Measurements from ENCODE around the gene COA4.

Gene COA4

DNA sequence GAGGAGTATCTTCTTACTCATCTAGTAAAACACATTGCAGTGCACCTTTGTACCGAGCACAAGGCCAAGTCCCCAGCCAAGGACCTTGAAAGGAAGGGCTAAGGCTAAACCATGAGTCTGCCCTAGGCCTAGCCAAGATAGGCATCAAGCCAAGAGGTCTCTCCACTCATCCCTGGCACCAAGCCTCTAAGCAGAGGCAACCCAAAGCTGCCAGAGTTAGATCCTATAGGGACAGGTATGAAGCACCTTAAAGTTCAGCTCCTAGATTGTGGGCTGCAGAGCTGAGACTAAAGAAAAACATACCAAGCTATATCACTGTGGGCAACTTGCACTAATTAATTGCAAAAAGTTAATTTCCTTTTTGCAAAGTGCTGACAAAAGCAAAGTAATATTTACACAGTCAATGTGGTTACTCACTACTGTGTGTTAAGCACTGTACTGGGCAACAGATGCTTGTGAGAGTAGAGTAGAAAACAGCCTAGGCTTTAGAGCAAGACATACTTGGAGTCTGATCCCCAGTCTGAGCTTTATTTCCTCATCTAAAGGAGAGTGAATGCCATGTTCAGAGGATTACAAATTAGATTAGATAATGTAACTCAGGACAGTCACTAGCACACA, 7.2 kb downstream of the COA4 start:
- H3K4me1 ChIP-seq (ENCODE audit: control insufficient read depth, insufficient read depth, low read length, poor library complexity, severe bottlenecking): no peaks in the 10 kb centered on the region
- no peak overlapping the region for H3K27ac ChIP-seq (ENCODE audit: insufficient read depth, low read length, poor library complexity, severe bottlenecking)
- no peak overlapping the region for H3K4me3 ChIP-seq (ENCODE audit: insufficient read depth, low read depth, low read length, poor library complexity, severe bottlenecking)
- no peaks in the 10 kb centered on the region for H3K27me3 ChIP-seq (replicated peaks; ENCODE audit: control insufficient read depth, insufficient read depth, low read length, poor library complexity, severe bottlenecking)
- no peaks in the 10 kb centered on the region for H3K9me3 ChIP-seq (ENCODE audit: control insufficient read depth, low read length)
- DNase-seq: no peak
- H3K36me3 ChIP-seq (ENCODE audit: control insufficient read depth, insufficient read depth, low read length): peaks cover 20% of the 10 kb centered on the region

GRCh38 chr11:73866586-73866996, 10.1 kb downstream of the COA4 start:
- no peak overlapping the region for H3K4me3 ChIP-seq (ENCODE audit: insufficient read depth, low read depth, low read length, poor library complexity, severe bottlenecking)
- no peaks in the 10 kb centered on the region for H3K4me1 ChIP-seq (ENCODE audit: control insufficient read depth, insufficient read depth, low read length, poor library complexity, severe bottlenecking)
- no peaks in the 10 kb centered on the region for H3K9me3 ChIP-seq (ENCODE audit: control insufficient read depth, low read length)
- no peak overlapping the region for H3K27ac ChIP-seq (ENCODE audit: insufficient read depth, low read length, poor library complexity, severe bottlenecking)
- DNase-seq: no peak
- no peaks in the 10 kb centered on the region for H3K27me3 ChIP-seq (replicated peaks; ENCODE audit: control insufficient read depth, insufficient read depth, low read length, poor library complexity, severe bottlenecking)
- peaks cover 6% of the 10 kb centered on the region for H3K36me3 ChIP-seq (ENCODE audit: control insufficient read depth, insufficient read depth, low read length)

DNA sequence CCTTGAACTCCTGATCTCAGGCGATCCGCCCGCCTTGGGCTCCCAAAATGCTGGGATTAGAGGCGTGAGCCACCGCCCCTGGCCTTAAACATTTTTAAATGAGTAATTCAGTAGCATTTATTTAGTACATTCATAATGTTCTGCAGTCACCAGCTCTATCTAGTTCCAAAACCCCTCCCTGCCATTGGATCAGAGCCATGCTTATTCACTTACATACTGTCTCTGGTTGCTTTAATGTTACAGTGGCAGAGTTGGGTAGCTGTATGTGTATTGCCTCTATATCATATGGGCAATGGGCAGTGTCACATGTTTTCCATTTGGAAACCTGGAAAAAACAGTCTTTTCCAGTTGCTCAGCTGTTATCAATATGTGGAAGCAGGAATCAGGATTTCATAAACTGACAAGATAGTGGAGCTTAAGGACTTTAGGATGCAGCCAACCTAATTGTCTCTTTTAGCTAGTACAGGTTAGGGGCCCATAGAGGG, 10.5 kb downstream of the COA4 start:
- H3K4me1 ChIP-seq (ENCODE audit: control insufficient read depth, insufficient read depth, low read length, poor library complexity, severe bottlenecking): no peaks in the 10 kb centered on the region
- H3K9me3 ChIP-seq (ENCODE audit: control insufficient read depth, low read length): no peaks in the 10 kb centered on the region
- no peaks in the 10 kb centered on the region for H3K27me3 ChIP-seq (replicated peaks; ENCODE audit: control insufficient read depth, insufficient read depth, low read length, poor library complexity, severe bottlenecking)
- H3K4me3 ChIP-seq (ENCODE audit: insufficient read depth, low read depth, low read length, poor library complexity, severe bottlenecking): no peak overlapping the region
- H3K36me3 ChIP-seq (ENCODE audit: control insufficient read depth, insufficient read depth, low read length): peaks cover 6% of the 10 kb centered on the region
- H3K27ac ChIP-seq (ENCODE audit: insufficient read depth, low read length, poor library complexity, severe bottlenecking): no peak overlapping the region
- no peak for DNase-seq

DNA sequence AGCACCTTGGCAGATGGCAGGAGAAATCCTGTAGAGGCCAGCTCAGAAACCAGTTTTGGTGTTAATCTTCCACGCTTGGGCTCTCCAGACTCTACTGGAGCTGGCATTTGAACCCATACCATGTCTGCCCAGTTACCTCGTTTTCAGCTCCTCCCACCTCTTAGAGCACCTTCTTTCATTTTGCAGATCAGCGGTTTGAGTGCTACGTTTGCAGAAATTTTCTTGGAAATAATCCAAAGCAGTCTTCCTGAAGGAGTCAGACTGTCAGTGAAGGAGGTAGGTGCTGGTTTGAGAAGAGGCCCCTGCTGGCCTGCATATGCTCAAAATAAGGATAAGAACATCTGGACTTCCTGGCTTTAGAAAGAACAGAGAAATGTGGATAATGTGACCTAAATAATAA, 13.7 kb downstream of the COA4 start:
- no peaks in the 10 kb centered on the region for H3K27me3 ChIP-seq (replicated peaks; ENCODE audit: control insufficient read depth, insufficient read depth, low read length, poor library complexity, severe bottlenecking)
- no peaks in the 10 kb centered on the region for H3K4me1 ChIP-seq (ENCODE audit: control insufficient read depth, insufficient read depth, low read length, poor library complexity, severe bottlenecking)
- H3K4me3 ChIP-seq (ENCODE audit: insufficient read depth, low read depth, low read length, poor library complexity, severe bottlenecking): no peak overlapping the region
- DNase-seq: no peak
- peaks cover 6% of the 10 kb centered on the region for H3K36me3 ChIP-seq (ENCODE audit: control insufficient read depth, insufficient read depth, low read length)
- H3K9me3 ChIP-seq (ENCODE audit: control insufficient read depth, low read length): no peaks in the 10 kb centered on the region
- H3K27ac ChIP-seq (ENCODE audit: insufficient read depth, low read length, poor library complexity, severe bottlenecking): no peak overlapping the region

GRCh38 chr11:73860202-73860601, 16.4 kb downstream of the COA4 start:
- no peak for DNase-seq
- no peaks in the 10 kb centered on the region for H3K9me3 ChIP-seq (ENCODE audit: control insufficient read depth, low read length)
- H3K4me3 ChIP-seq (ENCODE audit: insufficient read depth, low read depth, low read length, poor library complexity, severe bottlenecking): no peak overlapping the region
- no peaks in the 10 kb centered on the region for H3K4me1 ChIP-seq (ENCODE audit: control insufficient read depth, insufficient read depth, low read length, poor library complexity, severe bottlenecking)
- peaks cover 6% of the 10 kb centered on the region for H3K36me3 ChIP-seq (ENCODE audit: control insufficient read depth, insufficient read depth, low read length)
- no peak overlapping the region for H3K27ac ChIP-seq (ENCODE audit: insufficient read depth, low read length, poor library complexity, severe bottlenecking)
- H3K27me3 ChIP-seq (replicated peaks; ENCODE audit: control insufficient read depth, insufficient read depth, low read length, poor library complexity, severe bottlenecking): no peaks in the 10 kb centered on the region

GRCh38 chr11:73859671-73860070, 17.0 kb downstream of the COA4 start:
- H3K4me1 ChIP-seq (ENCODE audit: control insufficient read depth, insufficient read depth, low read length, poor library complexity, severe bottlenecking): no peaks in the 10 kb centered on the region
- H3K4me3 ChIP-seq (ENCODE audit: insufficient read depth, low read depth, low read length, poor library complexity, severe bottlenecking): no peak overlapping the region
- no peaks in the 10 kb centered on the region for H3K27me3 ChIP-seq (replicated peaks; ENCODE audit: control insufficient read depth, insufficient read depth, low read length, poor library complexity, severe bottlenecking)
- DNase-seq: no peak
- no peaks in the 10 kb centered on the region for H3K9me3 ChIP-seq (ENCODE audit: control insufficient read depth, low read length)
- no peak overlapping the region for H3K27ac ChIP-seq (ENCODE audit: insufficient read depth, low read length, poor library complexity, severe bottlenecking)
- peaks cover 6% of the 10 kb centered on the region for H3K36me3 ChIP-seq (ENCODE audit: control insufficient read depth, insufficient read depth, low read length)

- Histone ChIP-seq H3K9me3 (ENCODE audit: control insufficient read depth, low read length) (no peaks in the 10 kb centered on the region), H3K4me3 (ENCODE audit: insufficient read depth, low read depth, low read length, poor library complexity, severe bottlenecking) (no peak overlapping the region), H3K36me3 (ENCODE audit: control insufficient read depth, insufficient read depth, low read length) (peaks cover 7% of the 10 kb centered on the region), H3K27ac (ENCODE audit: insufficient read depth, low read length, poor library complexity, severe bottlenecking) (no peak overlapping the region), H3K4me1 (ENCODE audit: control insufficient read depth, insufficient read depth, low read length, poor library complexity, severe bottlenecking) (no peaks in the 10 kb centered on the region), H3K27me3 (replicated peaks; ENCODE audit: control insufficient read depth, insufficient read depth, low read length, poor library complexity, severe bottlenecking) (no peaks in the 10 kb centered on the region)
- DNase-seq: no peak
These were observed 20.5 kb downstream of the COA4 start for GRCh38 chr11:73856031-73856567.

DNA sequence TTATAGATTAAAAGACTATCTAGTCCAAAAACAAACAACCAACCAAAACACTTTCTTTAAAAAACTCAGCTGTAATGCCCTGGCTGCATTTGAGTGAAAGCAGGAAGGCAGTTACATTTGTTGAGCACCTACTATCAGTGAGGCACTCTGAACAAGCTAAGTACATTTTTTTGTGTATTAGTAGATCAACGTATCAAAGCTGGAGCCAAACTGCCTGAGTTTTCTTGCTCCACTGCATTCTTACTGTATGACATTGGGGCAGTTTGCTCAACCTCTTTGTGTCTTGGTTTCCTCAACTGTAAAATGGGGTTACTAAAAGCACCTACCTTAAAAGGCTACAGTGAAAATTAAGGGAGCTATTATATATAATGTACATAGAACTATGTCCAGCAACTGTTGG, 22.0 kb downstream of the COA4 start:
- H3K4me1 ChIP-seq (ENCODE audit: control insufficient read depth, insufficient read depth, low read length, poor library complexity, severe bottlenecking): no peaks in the 10 kb centered on the region
- H3K27me3 ChIP-seq (replicated peaks; ENCODE audit: control insufficient read depth, insufficient read depth, low read length, poor library complexity, severe bottlenecking): no peaks in the 10 kb centered on the region
- H3K9me3 ChIP-seq (ENCODE audit: control insufficient read depth, low read length): no peaks in the 10 kb centered on the region
- H3K4me3 ChIP-seq (ENCODE audit: insufficient read depth, low read depth, low read length, poor library complexity, severe bottlenecking): no peak overlapping the region
- no peak overlapping the region for H3K27ac ChIP-seq (ENCODE audit: insufficient read depth, low read length, poor library complexity, severe bottlenecking)
- no peak for DNase-seq
- H3K36me3 ChIP-seq (ENCODE audit: control insufficient read depth, insufficient read depth, low read length): peaks cover 9% of the 10 kb centered on the region

GRCh38 chr11:73852049-73852448, 24.6 kb downstream of the COA4 start:
- DNase-seq: no peak
- Histone ChIP-seq H3K27me3 (replicated peaks; ENCODE audit: control insufficient read depth, insufficient read depth, low read length, poor library complexity, severe bottlenecking) (no peaks in the 10 kb centered on the region), H3K27ac (ENCODE audit: insufficient read depth, low read length, poor library complexity, severe bottlenecking) (no peak overlapping the region), H3K36me3 (ENCODE audit: control insufficient read depth, insufficient read depth, low read length) (peaks cover 9% of the 10 kb centered on the region), H3K4me3 (ENCODE audit: insufficient read depth, low read depth, low read length, poor library complexity, severe bottlenecking) (no peak overlapping the region), H3K4me1 (ENCODE audit: control insufficient read depth, insufficient read depth, low read length, poor library complexity, severe bottlenecking) (no peaks in the 10 kb centered on the region), H3K9me3 (ENCODE audit: control insufficient read depth, low read length) (no peaks in the 10 kb centered on the region)

DNA sequence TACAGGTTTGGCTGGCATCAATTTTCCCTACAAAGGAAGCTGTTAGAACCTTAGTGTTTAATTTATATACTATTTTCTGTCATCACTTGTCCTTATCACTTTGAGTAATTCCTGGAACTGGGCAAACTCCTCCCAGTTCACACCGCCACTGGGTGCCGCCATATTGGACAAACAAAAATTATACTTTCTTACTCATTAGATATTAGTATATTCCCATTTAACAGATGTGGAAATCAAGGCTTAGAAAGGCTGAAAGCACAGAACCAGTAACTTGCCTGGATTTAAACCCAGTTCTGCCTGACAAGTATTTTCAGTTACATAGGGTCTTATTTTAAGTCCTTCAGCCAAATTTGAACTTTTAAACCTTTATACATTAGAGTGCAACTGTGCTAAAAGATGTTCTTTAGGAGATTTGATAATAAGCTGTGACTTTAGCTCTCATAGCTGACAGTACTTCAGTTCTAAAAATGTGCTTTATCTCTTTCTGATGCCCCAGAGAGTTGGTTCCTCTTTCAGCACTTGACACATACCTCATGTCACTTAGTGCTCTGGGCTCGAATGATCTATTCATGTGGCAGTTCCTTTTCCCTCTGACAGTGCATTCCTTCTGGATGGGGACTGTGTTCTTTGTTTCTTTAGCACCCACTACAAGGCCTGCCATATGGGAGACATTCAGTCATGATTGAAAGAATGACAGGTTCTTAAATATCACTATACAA, 25.4 kb downstream of the COA4 start:
- no peaks in the 10 kb centered on the region for H3K4me1 ChIP-seq (ENCODE audit: control insufficient read depth, insufficient read depth, low read length, poor library complexity, severe bottlenecking)
- no peak overlapping the region for H3K27ac ChIP-seq (ENCODE audit: insufficient read depth, low read length, poor library complexity, severe bottlenecking)
- H3K9me3 ChIP-seq (ENCODE audit: control insufficient read depth, low read length): no peaks in the 10 kb centered on the region
- no peak for DNase-seq
- peaks cover 14% of the 10 kb centered on the region for H3K36me3 ChIP-seq (ENCODE audit: control insufficient read depth, insufficient read depth, low read length)
- no peaks in the 10 kb centered on the region for H3K27me3 ChIP-seq (replicated peaks; ENCODE audit: control insufficient read depth, insufficient read depth, low read length, poor library complexity, severe bottlenecking)
- no peak overlapping the region for H3K4me3 ChIP-seq (ENCODE audit: insufficient read depth, low read depth, low read length, poor library complexity, severe bottlenecking)

Measured in effector memory CD4-positive, alpha-beta T cell (primary cell).